Hepatocyte (in vitro differentiated cells): Measurements from ENCODE around the gene FCER2.

Source experiments
- CTCF ChIP-seq: fragments of 200-600 bp; sonication (generic); IDR thresholded peaks from 2 replicates; pipeline ENCODE4 v1.5.1; 2016; ENCODE audit warnings: antibody characterized with exemption, mild to moderate bottlenecking; ENCODE audit not compliant: poor library complexity
- EZH2 ChIP-seq: fragments of 200-600 bp; sonication (generic); IDR thresholded peaks from 2 replicates; pipeline ENCODE4 v1.6.1; 2016; ENCODE audit warnings: antibody characterized with exemption, mild to moderate bottlenecking, borderline replicate concordance
- EZH2phosphoT487 ChIP-seq: fragments of 200-600 bp; sonication (generic); IDR thresholded peaks from one replicate; pipeline ENCODE4 v1.6.1; 2018; ENCODE audit warnings: antibody characterized with exemption, mild to moderate bottlenecking, low read depth, moderate library complexity; ENCODE audit not compliant: unreplicated experiment, severe bottlenecking

GRCh38 chr19:7654401-7654800 lies 47.5 kb downstream of the FCER2 start:
- TF ChIP-seq EZH2 (no peak), EZH2phosphoT487 (no peak), CTCF (no peak)
